GM19351 (cell line): Measurements from ENCODE around the gene CPLANE2.
"Not testable (repeated sequence)": the region's sequence is repeated elsewhere in the genome, so short reads cannot be mapped to it uniquely, and the experiment has no call there.

Experiments used
- ATAC-seq: cut with Tn5 transposase; IDR thresholded peaks from one replicate; pipeline ENCODE4 v1.9.1; 2021; ENCODE audit warnings: mild to moderate bottlenecking, moderate library complexity; ENCODE audit not compliant: unreplicated experiment

Gene CPLANE2

GRCh38 chr1:16236511-16237342 lies at the start of gene CPLANE2:
CPLANE2 (minus strand) TSS chr1:16237183; CDS start chr1:16236742, 441 bp downstream.
- ATAC-seq = peak; percentile 79

GRCh38 chr1:16286122-16286521 lies 49.1 kb upstream of the CPLANE2 start:
- ATAC-seq = no peak

- no peak for ATAC-seq
Measured at GRCh38 chr1:16281765-16282164, 44.8 kb upstream of the CPLANE2 start.

GRCh38 chr1:16279186-16279585 lies 42.2 kb upstream of the CPLANE2 start:
- ATAC-seq = no peak

- no peak for ATAC-seq
Measured at GRCh38 chr1:16276302-16277030, 39.5 kb upstream of the CPLANE2 start.

GRCh38 chr1:16275591-16275990 lies 38.6 kb upstream of the CPLANE2 start:
- ATAC-seq = no peak

- ATAC-seq = no peak
Measured at GRCh38 chr1:16267690-16268180, 30.8 kb upstream of the CPLANE2 start.

- no peak for ATAC-seq
Measured at GRCh38 chr1:16266411-16267118, 29.6 kb upstream of the CPLANE2 start.

GRCh38 chr1:16262067-16262466 lies 25.1 kb upstream of the CPLANE2 start:
- no peak for ATAC-seq

- ATAC-seq = no peak
Measured at GRCh38 chr1:16260814-16261213, 23.8 kb upstream of the CPLANE2 start.

- no peak for ATAC-seq
Measured at GRCh38 chr1:16258591-16259135, 21.7 kb upstream of the CPLANE2 start.

- ATAC-seq = no peak
Measured at GRCh38 chr1:16257968-16258367, 21.0 kb upstream of the CPLANE2 start.

- ATAC-seq = not testable (repeated sequence)
Measured at GRCh38 chr1:16257556-16257955, 20.6 kb upstream of the CPLANE2 start.

GRCh38 chr1:16256478-16256877 lies 19.5 kb upstream of the CPLANE2 start:
- no peak for ATAC-seq

GRCh38 chr1:16254263-16254928 lies 17.4 kb upstream of the CPLANE2 start:
- ATAC-seq = no peak

GRCh38 chr1:16253332-16253922 lies 16.4 kb upstream of the CPLANE2 start:
- ATAC-seq = no peak

GRCh38 chr1:16252912-16253311 lies 15.9 kb upstream of the CPLANE2 start:
- no peak for ATAC-seq

- ATAC-seq = no peak
Measured at GRCh38 chr1:16251381-16251780, 14.4 kb upstream of the CPLANE2 start.

GRCh38 chr1:16250524-16251251 lies 13.7 kb upstream of the CPLANE2 start:
- ATAC-seq = no peak
